DOHH2 (cell line): ENCODE data around the gene STARD3NL.

ENCODE experiments used
- H3F3A ChIP-seq: fragments of 200-600 bp; sonication (generic), shearing (Covaris generic); 2 replicates; pipeline ENCODE4 v1.6.0; 2016; ENCODE audit warnings: antibody characterized with exemption, mild to moderate bottlenecking; ENCODE audit not compliant: control insufficient read depth, insufficient read depth
- H3K27ac ChIP-seq: fragments of 200-600 bp; sonication (generic); 2 replicates; pipeline ENCODE4 v1.5.1; 2014; ENCODE audit warnings: low read depth, mild to moderate bottlenecking, low read length, moderate library complexity
- H3K27me3 ChIP-seq: fragments of 200-600 bp; sonication (generic); 2 replicates; pipeline ENCODE4 v1.6.1; 2014; ENCODE audit warnings: mild to moderate bottlenecking, low read length, mixed read lengths; ENCODE audit not compliant: control insufficient read depth
- H3K36me3 ChIP-seq: fragments of 200-600 bp; sonication (generic); 2 replicates; pipeline ENCODE4 v1.6.1; 2014; ENCODE audit warnings: mild to moderate bottlenecking, low read length, moderate library complexity, mixed read lengths; ENCODE audit not compliant: control insufficient read depth
- H3K4me1 ChIP-seq: fragments of 200-600 bp; sonication (generic); 2 replicates; pipeline ENCODE4 v1.6.1; 2014; ENCODE audit warnings: mild to moderate bottlenecking, low read length, mixed read lengths; ENCODE audit not compliant: control insufficient read depth
- H3K4me2 ChIP-seq: fragments of 200-600 bp; sonication (generic); 2 replicates; pipeline ENCODE4 v1.6.0; 2014; ENCODE audit warnings: mild to moderate bottlenecking, low read length, moderate library complexity
- H3K4me3 ChIP-seq: fragments of 200-600 bp; sonication (generic); 2 replicates; pipeline ENCODE4 v1.5.1; 2014; ENCODE audit warnings: mild to moderate bottlenecking, low read length, mixed read lengths
- H3K79me2 ChIP-seq: fragments of 200-600 bp; sonication (generic); 2 replicates; pipeline ENCODE4 v1.6.1; 2014; ENCODE audit warnings: mild to moderate bottlenecking, low read length, mixed read lengths; ENCODE audit not compliant: control insufficient read depth
- H3K9me2 ChIP-seq: fragments of 200-600 bp; sonication (generic); replicated peaks from 2 replicates; pipeline ENCODE4 v1.6.1; 2014; ENCODE audit warnings: mild to moderate bottlenecking, low read length, mixed read lengths; ENCODE audit not compliant: control insufficient read depth
- H3K9me3 ChIP-seq: fragments of 200-600 bp; sonication (generic); 2 replicates; pipeline ENCODE4 v1.6.1; 2014; ENCODE audit warnings: antibody characterized with exemption, low read length, mixed read lengths; ENCODE audit not compliant: control insufficient read depth, insufficient read depth
- H4K20me1 ChIP-seq: fragments of 200-600 bp; sonication (generic); 2 replicates; pipeline ENCODE4 v1.6.0; 2014; ENCODE audit warnings: low read depth, mild to moderate bottlenecking, antibody characterized with exemption, low read length, moderate library complexity; ENCODE audit not compliant: control insufficient read depth, insufficient read depth
- CTCF ChIP-seq: fragments of 200-600 bp; sonication (generic); IDR thresholded peaks from one replicate; pipeline ENCODE4 v1.5.1; 2014; ENCODE audit warnings: antibody characterized with exemption, mild to moderate bottlenecking, low read depth, low read length; ENCODE audit not compliant: poor library complexity, severe bottlenecking
- EZH2phosphoT487 ChIP-seq: fragments of 200-600 bp; sonication (generic); IDR thresholded peaks from 2 replicates; pipeline ENCODE4 v1.6.1; 2017; ENCODE audit warnings: borderline replicate concordance, mild to moderate bottlenecking, antibody characterized with exemption, low read length, moderate library complexity, mixed read lengths

Gene STARD3NL

GRCh38 chr7:38186593-38187314 lies 8.7 kb downstream of the STARD3NL start:
- Histone ChIP-seq H4K20me1 (0 out of 2 replicates have a peak, but pooled peaks cover 2% of the 10 kb centered on the region), H3K9me2 (no peaks in the 10 kb centered on the region), H3K27me3 (no peaks in the 10 kb centered on the region), H3F3A (no peaks in the 10 kb centered on the region), H3K79me2 (peaks cover 75% of the 10 kb centered on the region), H3K4me1 (peaks cover 8% of the 10 kb centered on the region), H3K4me3 (no peak overlapping the region), H3K9me3 (no peaks in the 10 kb centered on the region), H3K4me2 (no peak overlapping the region), H3K36me3 (0 out of 2 replicates have a peak, but pooled peaks cover 3% of the 10 kb centered on the region), H3K27ac (no peak overlapping the region)
- TF ChIP-seq EZH2phosphoT487 (no peak), CTCF (no peak)

GRCh38 chr7:38187794-38188440 lies 9.9 kb downstream of the STARD3NL start:
- Histone ChIP-seq H3K9me2 (no peaks in the 10 kb centered on the region), H3K79me2 (peaks cover 75% of the 10 kb centered on the region), H4K20me1 (0 out of 2 replicates have a peak, but pooled peaks cover 2% of the 10 kb centered on the region), H3K36me3 (0 out of 2 replicates have a peak, but pooled peaks cover 3% of the 10 kb centered on the region), H3K27ac (no peak overlapping the region), H3K9me3 (no peaks in the 10 kb centered on the region), H3K27me3 (no peaks in the 10 kb centered on the region), H3K4me2 (no peak overlapping the region), H3K4me3 (no peak overlapping the region), H3F3A (no peaks in the 10 kb centered on the region), H3K4me1 (peaks cover 8% of the 10 kb centered on the region)
- TF ChIP-seq EZH2phosphoT487, result no peak
- TF ChIP-seq CTCF, result no peak

GRCh38 chr7:38189231-38189938 lies 11.3 kb downstream of the STARD3NL start:
- TF ChIP-seq EZH2phosphoT487, result no peak
- Histone ChIP-seq H4K20me1 (0 out of 2 replicates have a peak, but pooled peaks cover 2% of the 10 kb centered on the region), H3K27me3 (no peaks in the 10 kb centered on the region), H3K9me3 (no peaks in the 10 kb centered on the region), H3K4me3 (no peak overlapping the region), H3K36me3 (0 out of 2 replicates have a peak, but pooled peaks cover 3% of the 10 kb centered on the region), H3K79me2 (peaks cover 66% of the 10 kb centered on the region), H3K27ac (no peak overlapping the region), H3K4me2 (no peak overlapping the region), H3F3A (no peaks in the 10 kb centered on the region), H3K4me1 (peaks cover 8% of the 10 kb centered on the region), H3K9me2 (no peaks in the 10 kb centered on the region)
